MM.1S (cell line): ENCODE results near the gene SORL1-AS1.

Experiments
- CTCF ChIP-seq: fragments of 300-600 bp; sonication (generic); IDR thresholded peaks from 2 replicates; pipeline ENCODE4 v1.5.1; 2016; ENCODE audit warnings: antibody characterized with exemption, low read length, mixed read lengths
- EZH2 ChIP-seq: fragments of 300-600 bp; sonication (generic); optimal IDR thresholded peaks from 2 replicates; pipeline ENCODE3; 2017; ENCODE audit warnings: low read depth, mild to moderate bottlenecking, antibody characterized with exemption, low read length, mixed read lengths
- EZH2phosphoT487 ChIP-seq: fragments of 300-600 bp; sonication (generic); IDR thresholded peaks from 2 replicates; pipeline ENCODE4 v1.6.1; 2018; ENCODE audit warnings: antibody characterized with exemption, low read length

- TF ChIP-seq CTCF, result no peak
- no peak for TF ChIP-seq EZH2
- no peak for TF ChIP-seq EZH2phosphoT487
Measured at GRCh38 chr11:121473064-121473777, 20.5 kb upstream of the SORL1-AS1 start.
